H1 (cell line): ENCODE results near the gene PPP6C. TPM values are rescaled to one million over a fixed set of nuclear protein-coding genes. Genes with fewer than 3 reads are reported as not detected.

Source experiments
- CHD7 ChIP-seq: fragments of 300-600 bp; sonication (generic); IDR thresholded peaks from 2 replicates; pipeline ENCODE4 v1.7.1; 2012; ENCODE audit warnings: low read length, moderate library complexity, mild to moderate bottlenecking, inconsistent platforms; ENCODE audit not compliant: insufficient replicate concordance
- polyA plus RNA-seq, 7 experiments: library from polyadenylated mRNA; depleted of rRNA in 3 of 7; stranded (reverse) in 5 of 7; unstranded in 2 of 7; fragments of >200 nt in 5 of 7; fragments of 200-250 nt in 2 of 7; gene quantifications; 1 replicate in 5 of 7; 2 replicates in 1 of 7; 4 replicates in 1 of 7; pipeline versions ENCODE4 v1.2.1 to v1.2.3, GENCODE V29; 2011 to 2013; ENCODE audit warnings: missing spikeins in 2 of 7, mixed read lengths in 2 of 7
- total RNA-seq: library from RNA; stranded (reverse); fragmentation: NEBNext Ultra II Directional; extraction: Animal tissue kit (Norgen Biotek cat#: 25700); gene quantifications from 2 replicates; pipeline ENCODE4 v1.2.1, GENCODE V29; 2021

The PPP6C gene
- total and polyA plus RNA-seq, 2 of the 8 experiments (the other 6 are each of a cell fraction or from before 2014, with no cell fraction given): 22.8 to 52.3 TPM

- TF ChIP-seq CHD7: no peak
Observed at GRCh38 chr9:125214186-125214585, 24.6 kb upstream of the PPP6C start (continued).
